Erythroblast (primary cell): ENCODE results near the gene CLIC1.

Experiments used
- DNase-seq, 2 experiments: peaks; one replicate each; lab custom pipeline; 2025; lab: John Stamatoyannopoulos, UW
- GATA1 ChIP-seq: IDR thresholded peaks from 2 replicates; pipeline ENCODE4 v1.6.1; 2011; ENCODE audit warnings: low read depth, mild to moderate bottlenecking, control low read depth, low read length, moderate library complexity
- POLR2A ChIP-seq: IDR thresholded peaks from 2 replicates; pipeline ENCODE4 v1.6.1; 2011; ENCODE audit warnings: mild to moderate bottlenecking, low read length

Gene CLIC1

GRCh38 chr6:31762356-31762755, 26.0 kb upstream of the CLIC1 start, which contains the start of gene SAPCD1:
Gene SAPCD1 (plus strand): TSS chr6:31762656. CDS start chr6:31763055, 399 bp downstream.
- no peak for TF ChIP-seq GATA1
- no peak for TF ChIP-seq POLR2A
- no peak for DNase-seq

- DNase-seq, result no peak
- TF ChIP-seq POLR2A, result no peak
- no peak for TF ChIP-seq GATA1
Measured at GRCh38 chr6:31761343-31761742, 25.0 kb upstream of the CLIC1 start.

GRCh38 chr6:31760790-31761189, 24.5 kb upstream of the CLIC1 start:
- no peak for TF ChIP-seq POLR2A
- DNase-seq, result no peak

GRCh38 chr6:31758281-31758680, 22.0 kb upstream of the CLIC1 start:
- no peak for TF ChIP-seq POLR2A
- no peak for TF ChIP-seq GATA1
- DNase-seq, result no peak

- no peak for DNase-seq
- TF ChIP-seq POLR2A (no peak), GATA1 (no peak)
Measured at GRCh38 chr6:31752739-31753319, 16.5 kb upstream of the CLIC1 start.

GRCh38 chr6:31750411-31751022, 14.2 kb upstream of the CLIC1 start:
- no peak for TF ChIP-seq POLR2A
- TF ChIP-seq GATA1, result no peak
- DNase-seq, result no peak

- TF ChIP-seq GATA1 (no peak), POLR2A (no peak)
- no peak for DNase-seq
Measured at GRCh38 chr6:31749301-31750036, 13.1 kb upstream of the CLIC1 start.

- DNase-seq, result no peak
- TF ChIP-seq GATA1 (no peak), POLR2A (no peak)
Measured at GRCh38 chr6:31744422-31744821, 8.1 kb upstream of the CLIC1 start.

- no peak for DNase-seq
- TF ChIP-seq GATA1 (no peak), POLR2A (no peak)
Measured at GRCh38 chr6:31742894-31743293, 6.6 kb upstream of the CLIC1 start.

- no peak for DNase-seq
- TF ChIP-seq GATA1, result no peak
- TF ChIP-seq POLR2A, result no peak
Measured at GRCh38 chr6:31741815-31742214, 5.5 kb upstream of the CLIC1 start.

GRCh38 chr6:31740397-31741223, 4.3 kb upstream of the CLIC1 start:
- no peak for DNase-seq
- TF ChIP-seq GATA1, result no peak
- TF ChIP-seq POLR2A, result no peak

GRCh38 chr6:31739639-31740396, 3.5 kb upstream of the CLIC1 start, which contains the start of gene MSH5:
Gene MSH5 (plus strand): TSS chr6:31740005. CDS start chr6:31740467, 462 bp downstream.
- DNase-seq, result peak; percentile 99

More at GRCh38 chr6:31739639-31740396, 3.5 kb upstream of the CLIC1 start, which contains the start of gene MSH5:
- no peak for TF ChIP-seq GATA1
- TF ChIP-seq POLR2A, result peak; percentile 93
